GM12878 (cell line): ENCODE measurements around the gene SORBS2. TPM values are rescaled to one million over a fixed set of nuclear protein-coding genes. Genes with fewer than 3 reads are reported as not detected.

ENCODE experiments used
- ATAC-seq: fragments of 200-7000 bp; cut with Tn5 transposase; 3 replicates; pipeline ENCODE4 v1.9.1; 2020; ENCODE audit warnings: mild to moderate bottlenecking, moderate library complexity
- BruUV-seq: library from RNA; stranded (reverse); fragments of 400-500 nt; replicated peaks from 2 replicates; lab custom pipeline; 2021; lab: Mats Ljungman, UMichigan
- CTCF ChIA-PET: fragments of 300-600 bp; sonication (Branson Sonifier 250); formaldehyde crosslinking; extraction: SDS; loops from one replicate; lab custom pipeline; 2021; ENCODE audit warnings: inconsistent platforms; lab: Yijun Ruan, JAX
- POLR2A ChIA-PET: fragments of 350-600 bp; formaldehyde crosslinking; extraction: SDS; loops from one replicate; lab custom pipeline; 2021; ENCODE audit warnings: inconsistent platforms; lab: Charles Lee
- RAD21 ChIA-PET: fragments of 300-600 bp; sonication (Branson Sonifier 250); formaldehyde crosslinking; loops from one replicate; lab custom pipeline; 2023; ENCODE audit warnings: antibody characterized with exemption; ENCODE audit not compliant: unreplicated experiment; lab: Charles Lee
- SMC1A ChIA-PET: fragments of 300-600 bp; sonication (Branson Sonifier 250); formaldehyde crosslinking; loops from one replicate; lab custom pipeline; 2023; ENCODE audit not compliant: unreplicated experiment, uncharacterized antibody; lab: Charles Lee
- DNase-seq: peaks from one replicate; pipeline ENCODE4 v3.0.0-alpha.2; 2011; ENCODE audit warnings: low read depth, low spot score
- FAIRE-seq: peaks from 3 replicates; lab custom pipeline; 2011; peaks lifted over from hg19 to GRCh38; lab: Jason Lieb, UNC
- H2AFZ ChIP-seq: 2 replicates; pipeline ENCODE4 v1.6.0; 2011; ENCODE audit warnings: low read depth, low read length, control low read depth; ENCODE audit not compliant: control insufficient read depth
- H3K27ac ChIP-seq: 2 replicates; pipeline ENCODE4 v1.5.1; 2011; ENCODE audit warnings: control low read depth; ENCODE audit not compliant: control insufficient read depth, insufficient read depth
- H3K27me3 ChIP-seq, 2 experiments: replicated peaks in 1 of 2; 2 replicates each; pipeline versions ENCODE4 v1.6.0 to v1.6.1; 2011; ENCODE audit warnings: low read length in 1 of 2; ENCODE audit not compliant: control insufficient read depth in 2 of 2, insufficient read depth in 2 of 2
- H3K36me3 ChIP-seq, 2 experiments: 2 replicates each; pipeline ENCODE4 v1.5.1; 2011; ENCODE audit warnings: low read length in 1 of 2; ENCODE audit not compliant: control insufficient read depth in 2 of 2, insufficient read depth in 2 of 2
- H3K4me1 ChIP-seq: 2 replicates; pipeline ENCODE4 v1.6.1; 2011; ENCODE audit warnings: mild to moderate bottlenecking, low read length, moderate library complexity, mixed read lengths; ENCODE audit not compliant: control insufficient read depth, insufficient read depth
- H3K4me2 ChIP-seq: 2 replicates; pipeline ENCODE4 v1.6.0; 2011; ENCODE audit warnings: control low read depth; ENCODE audit not compliant: control insufficient read depth, insufficient read depth
- H3K4me3 ChIP-seq: fragments of 200-600 bp; sonication (generic); 2 replicates; pipeline ENCODE4 v1.5.1; 2016
- H3K79me2 ChIP-seq: 2 replicates; pipeline ENCODE4 v1.6.0; 2011; ENCODE audit warnings: low read length; ENCODE audit not compliant: control insufficient read depth, insufficient read depth
- H3K9ac ChIP-seq: 2 replicates; pipeline ENCODE4 v1.8.0; 2011; ENCODE audit warnings: low read length, control low read depth, mixed read lengths; ENCODE audit not compliant: control insufficient read depth, insufficient read depth
- H3K9me3 ChIP-seq: replicated peaks from 3 replicates; pipeline ENCODE4 v1.5.1; 2011; ENCODE audit warnings: mild to moderate bottlenecking, low read length; ENCODE audit not compliant: control insufficient read depth, insufficient read depth
- H4K20me1 ChIP-seq: 2 replicates; pipeline ENCODE4 v1.6.0; 2011; ENCODE audit not compliant: control insufficient read depth, insufficient read depth
- DPF2 ChIP-seq: fragments of 450-650 bp; IDR thresholded peaks from 2 replicates; pipeline ENCODE4 v1.6.1; 2017; ENCODE audit warnings: mild to moderate bottlenecking
- E2F4 ChIP-seq: IDR thresholded peaks from 2 replicates; pipeline ENCODE4 v1.6.1; 2012; ENCODE audit warnings: low read depth, low read length, improper control_type of control experiment
- E4F1 ChIP-seq: fragments of 450-650 bp; IDR thresholded peaks from 2 replicates; pipeline ENCODE4 v1.6.1; 2018; ENCODE audit warnings: borderline replicate concordance, mild to moderate bottlenecking; ENCODE audit not compliant: partially characterized antibody
- IRF5 ChIP-seq: fragments of 450-650 bp; IDR thresholded peaks from 2 replicates; pipeline ENCODE4 v1.6.1; 2017; ENCODE audit warnings: borderline replicate concordance
- NRF1 ChIP-seq: conservative IDR thresholded peaks from 2 replicates; pipeline ENCODE4 v1.6.1; 2011; ENCODE audit warnings: mild to moderate bottlenecking, low read depth, low read length, improper control_type of control experiment
- PRDM15 ChIP-seq: fragments of 450-650 bp; formaldehyde crosslinking; IDR thresholded peaks from 2 replicates; pipeline ENCODE4 v1.4.0; 2020; ENCODE audit warnings: mild to moderate bottlenecking, moderate library complexity
- RAD51 ChIP-seq: fragments of 450-650 bp; IDR thresholded peaks from 2 replicates; pipeline ENCODE4 v1.6.1; 2016; ENCODE audit warnings: moderate library complexity, mild to moderate bottlenecking, inconsistent platforms
- SUZ12 ChIP-seq: fragments of 200-600 bp; sonication (generic); IDR thresholded peaks from one replicate; pipeline ENCODE4 v1.6.1; 2018; ENCODE audit warnings: antibody characterized with exemption, mild to moderate bottlenecking; ENCODE audit not compliant: unreplicated experiment
- TARDBP ChIP-seq: IDR thresholded peaks from 2 replicates; pipeline ENCODE4 v1.6.1; 2016; ENCODE audit warnings: borderline replicate concordance
- TBL1XR1 ChIP-seq: IDR thresholded peaks from 2 replicates; pipeline ENCODE4 v1.6.1; 2012; ENCODE audit warnings: low read depth, low read length, improper control_type of control experiment
- WGBS: methylation state at CpG from one replicate; pipeline ENCODE4 v1.1.6; 2016; ENCODE audit warnings: low lambda C conversion rate; ENCODE audit not compliant: insufficient replicate concordance, insufficient coverage; ENCODE audit errors: missing lambda C conversion rate; 5-methylcytosine and 5-hydroxymethylcytosine counted together
- in situ Hi-C: fragments of 300-500 bp; cut with MboI; formaldehyde crosslinking; loops from 9 replicates; pipeline ENCODE4 v1.14.3; 2018; ENCODE audit warnings: mixed read lengths
- intact Hi-C: fragments of 100-400 bp; cut with micrococcal nuclease; formaldehyde crosslinking; loops from one replicate; pipeline ENCODE4 v1.14.2; 2022; ENCODE audit not compliant: unreplicated experiment
- polyA plus RNA-seq, 11 experiments: library from polyadenylated mRNA; depleted of rRNA in 4 of 11; unstranded in 6 of 11; stranded (reverse) in 5 of 11; fragments of >200 nt; fragmentation: Nextera tagmentation in 4 of 11; fragmentation: Illumina TruSeq in 1 of 11; extraction: Ambion mirVana in 4 of 11; extraction: Trizol in 1 of 11; gene quantifications; 1 replicate in 1 of 11; 2 replicates in 10 of 11; pipeline versions ENCODE4 v1.2.1 to v1.2.3, GENCODE V29; 2011 to 2016; ENCODE audit warnings: inconsistent platforms in 2 of 11, missing spikeins in 2 of 11, low read depth in 1 of 11
- total RNA-seq, 4 experiments: library from RNA; depleted of rRNA in 3 of 4; stranded (reverse); fragments of >200 nt in 3 of 4; fragmentation: Illumina TruSeq in 1 of 4; extraction: Trizol in 1 of 4; gene quantifications; 2 replicates each; pipeline versions ENCODE4 v1.2.1 to v1.2.3, GENCODE V29; 2013 to 2021

Gene SORBS2
- total and polyA plus RNA-seq, 10 of the 15 experiments (the other 5 are each of a cell fraction or from before 2014, with no cell fraction given): 0.06 to 3.0 (median 0.79) TPM

GRCh38 chr4:185570727-185571126, 241.3 kb downstream of the SORBS2 start:
- H3K9ac ChIP-seq: no peak overlapping the region
- no peak overlapping the region for H3K4me2 ChIP-seq
- CTCF ChIA-PET: interaction anchor here (1.3 kb wide), 1 partner anchor 26 kb away, joined by 5 read pairs; no protein-coding TSS in a partner anchor
- H3K9me3 ChIP-seq: no peaks in the 10 kb centered on the region
- no peaks in the 10 kb centered on the region; a peak in 2 of 4 replicates for H3K27me3 ChIP-seq
- in situ Hi-C loops: no loop called here
- BruUV-seq: no TSS peak
- H3K36me3 ChIP-seq: no peaks in the 10 kb centered on the region
- TF ChIP-seq PRDM15 (no peak), E4F1 (no peak), IRF5 (no peak), NRF1 (no peak), TBL1XR1 (no peak), E2F4 (no peak), RAD51 (no peak), DPF2 (no peak), TARDBP (no peak), SUZ12 (no peak)
- SMC1A ChIA-PET: interaction anchor here (1.0 kb wide), 1 partner anchor 12 kb away, joined by 4 read pairs; no protein-coding TSS in a partner anchor
- DNase-seq: no peak
- intact Hi-C loops: no loop called here
- no peak for ATAC-seq
- H3K79me2 ChIP-seq: no peaks in the 10 kb centered on the region
- H4K20me1 ChIP-seq: no peaks in the 10 kb centered on the region
- no peak overlapping the region for H2AFZ ChIP-seq
- H3K4me1 ChIP-seq: no peaks in the 10 kb centered on the region
- FAIRE-seq: no peak
- no peak overlapping the region for H3K27ac ChIP-seq
- RAD21 ChIA-PET: no interaction called here
- POLR2A ChIA-PET: no interaction called here
- no peak overlapping the region for H3K4me3 ChIP-seq
- WGBS: 95% methylated on average over 3 of the region's 3 CpGs
